Type B pancreatic cell (in vitro differentiated cells): ENCODE measurements around the gene HBS1L. TPM values are rescaled to one million over a fixed set of nuclear protein-coding genes. Genes with fewer than 3 reads are reported as not detected.

Source experiments
- microRNA-seq: library from miRNA; unstranded; fragments of <30 nt; microRNA quantifications from one replicate; pipeline ENCODE4, GENCODE V29; 2020
- total RNA-seq: library from RNA; stranded (reverse); gene quantifications from 2 replicates; pipeline ENCODE4 v1.2.1, GENCODE V29; 2021; ENCODE audit warnings: low replicate concordance

Gene HBS1L
- total RNA-seq, 1 donor from 2014 or later = 71.0 TPM

Small RNA genes within 50 kb of the gene (microRNA-seq; reads per million reads assigned to microRNA genes)
- gene MIR3662 = 0.83 reads per million

Other genes starting within 250 kb of the HBS1L start
- 0.46 and 0.55 TPM in 2 replicates for gene ALDH8A1, start 104.7 kb downstream of the HBS1L start, total RNA-seq
- gene MYB, start 126.5 kb upstream of the HBS1L start, total RNA-seq = 4.7 and 4.9 TPM in 2 replicates